ENCODE results near the gene GOLGA6C. TPM values are rescaled to one million over a fixed set of nuclear protein-coding genes. Genes with fewer than 3 reads are reported as not detected.
"Not testable (repeated sequence)": the region's sequence is repeated elsewhere in the genome, so short reads cannot be mapped to it uniquely, and the experiment has no call there.

GOLGA6C gene
- total RNA-seq, 1 donor from 2014 or later = not detected

- intact Hi-C loops (cut with micrococcal nuclease) = no loop called here
Measured at GRCh38 chr15:75249726-75250125, 8.4 kb upstream of the GOLGA6C start.

- intact Hi-C loops (cut with micrococcal nuclease) = not testable (repeated sequence)
Measured at GRCh38 chr15:75251343-75251742, 6.8 kb upstream of the GOLGA6C start.

- intact Hi-C loops (cut with micrococcal nuclease) = not testable (repeated sequence)
Measured at GRCh38 chr15:75252285-75252684, 5.8 kb upstream of the GOLGA6C start.

- intact Hi-C loops (cut with micrococcal nuclease) = not testable (repeated sequence)
Measured at GRCh38 chr15:75258620-75259343, 648 bp downstream of the GOLGA6C start.

GRCh38 chr15:75259873-75260272 is 1.7 kb downstream of the GOLGA6C start:
- intact Hi-C loops (cut with micrococcal nuclease) = not testable (repeated sequence)

- intact Hi-C loops (cut with micrococcal nuclease) = loop anchor here (10.0 kb wide), 1 partner anchor 969 kb away; no protein-coding TSS in a partner anchor
Measured at GRCh38 chr15:75273751-75274359, 15.7 kb downstream of the GOLGA6C start.

GRCh38 chr15:75274509-75275107 is 16.5 kb downstream of the GOLGA6C start:
- intact Hi-C loops (cut with micrococcal nuclease) = loop anchor here (10.0 kb wide), 1 partner anchor 970 kb away; no protein-coding TSS in a partner anchor

- intact Hi-C loops (cut with micrococcal nuclease) = loop anchor here (10.0 kb wide), 1 partner anchor 971 kb away; no protein-coding TSS in a partner anchor
Measured at GRCh38 chr15:75275617-75276016, 17.5 kb downstream of the GOLGA6C start.

- intact Hi-C loops (cut with micrococcal nuclease) = loop anchor here (10.0 kb wide), 1 partner anchor 974 kb away; no protein-coding TSS in a partner anchor
Measured at GRCh38 chr15:75278497-75278896, 20.4 kb downstream of the GOLGA6C start.

GRCh38 chr15:75282572-75282971 is 24.4 kb downstream of the GOLGA6C start, which contains the start of gene GOLGA6D:
GOLGA6D (plus strand) TSS chr15:75282835; CDS start chr15:75282876, 41 bp downstream.
- intact Hi-C loops (cut with micrococcal nuclease) = not testable (repeated sequence)

- intact Hi-C loops (cut with micrococcal nuclease) = not testable (repeated sequence)
Measured at GRCh38 chr15:75284152-75284551, 26.0 kb downstream of the GOLGA6C start.

GRCh38 chr15:75293660-75294059 is 35.5 kb downstream of the GOLGA6C start:
- intact Hi-C loops (cut with micrococcal nuclease) = not testable (repeated sequence)

- intact Hi-C loops (cut with micrococcal nuclease) = not testable (repeated sequence)
Measured at GRCh38 chr15:75298541-75299310, 40.6 kb downstream of the GOLGA6C start.

- intact Hi-C loops (cut with micrococcal nuclease) = not testable (repeated sequence)
Measured at GRCh38 chr15:75299311-75299688, 41.2 kb downstream of the GOLGA6C start.

- intact Hi-C loops (cut with micrococcal nuclease) = not testable (repeated sequence)
Measured at GRCh38 chr15:75300026-75300425, 41.9 kb downstream of the GOLGA6C start.

- intact Hi-C loops (cut with micrococcal nuclease) = no loop called here
Measured at GRCh38 chr15:75302318-75302717, 44.2 kb downstream of the GOLGA6C start.

- intact Hi-C loops (cut with micrococcal nuclease) = not testable (repeated sequence)
Measured at GRCh38 chr15:75302753-75303152, 44.6 kb downstream of the GOLGA6C start.

- intact Hi-C loops (cut with micrococcal nuclease) = no loop called here
Measured at GRCh38 chr15:75306188-75306587, 48.1 kb downstream of the GOLGA6C start.

GRCh38 chr15:75307778-75308390 is 49.8 kb downstream of the GOLGA6C start:
- intact Hi-C loops (cut with micrococcal nuclease) = no loop called here

- intact Hi-C loops (cut with micrococcal nuclease) = loop anchor here (5.0 kb wide), 1 partner anchor 77 kb away; no protein-coding TSS in a partner anchor
Measured at GRCh38 chr15:75309711-75310110, 51.6 kb downstream of the GOLGA6C start.

GRCh38 chr15:75312548-75312947 is 54.4 kb downstream of the GOLGA6C start:
- intact Hi-C loops (cut with micrococcal nuclease) = loop anchor here (5.0 kb wide), 1 partner anchor 80 kb away; no protein-coding TSS in a partner anchor

Measured in T-helper 1 cell treated with Interleukin-12 subunit alpha and Interleukin-12 subunit beta and Interleukin-4 antibody, amounts not matched to agents 30 ng/mL and 1 ng/mL, for 36 hours (primary cell).